WTC11 (cell line): ENCODE data around the gene SPOP.

Experiments used
- ATF1 ChIP-seq: sonication (generic); formaldehyde crosslinking; IDR thresholded peaks from 2 replicates; pipeline ENCODE4 v1.8.1; 2023; ENCODE audit warnings: mild to moderate bottlenecking, moderate library complexity, missing genetic modification reagents
- CTCF ChIP-seq: fragments of 200-600 bp; IDR thresholded peaks from 2 replicates; pipeline ENCODE4 v1.8.0; 2022; ENCODE audit warnings: antibody characterized with exemption
- FOXJ3 ChIP-seq: sonication (generic); formaldehyde crosslinking; IDR thresholded peaks from 2 replicates; pipeline ENCODE4 v1.9.0; 2021; ENCODE audit warnings: missing genetic modification reagents, mild to moderate bottlenecking, borderline replicate concordance
- JUN ChIP-seq: sonication (generic); formaldehyde crosslinking; IDR thresholded peaks from 2 replicates; pipeline ENCODE4 v1.8.0; 2023; ENCODE audit warnings: mild to moderate bottlenecking, missing genetic modification reagents
- NR3C1 ChIP-seq: sonication (generic); formaldehyde crosslinking; conservative IDR thresholded peaks from 2 replicates; pipeline ENCODE4 v1.8.1; 2023; ENCODE audit warnings: low read depth, mild to moderate bottlenecking, missing genetic modification reagents
- OVOL2 ChIP-seq: fragments of 250-450 bp; sonication (Bioruptor Pico); IDR thresholded peaks from 2 replicates; pipeline ENCODE4 v1.9.0; 2021; ENCODE audit warnings: mild to moderate bottlenecking, borderline replicate concordance
- SP1 ChIP-seq: sonication (generic); formaldehyde crosslinking; conservative IDR thresholded peaks from 2 replicates; pipeline ENCODE4 v1.8.1; 2022; ENCODE audit warnings: missing genetic modification reagents
- USF1 ChIP-seq: sonication (generic); formaldehyde crosslinking; IDR thresholded peaks from 2 replicates; pipeline ENCODE4 v1.8.0; 2022; ENCODE audit warnings: mild to moderate bottlenecking, missing genetic modification reagents
- USF2 ChIP-seq: sonication (generic); formaldehyde crosslinking; IDR thresholded peaks from 2 replicates; pipeline ENCODE4 v1.8.1; 2023; ENCODE audit warnings: mild to moderate bottlenecking, missing genetic modification reagents, moderate library complexity
- ZNF138 ChIP-seq: sonication (generic); formaldehyde crosslinking; conservative IDR thresholded peaks from 2 replicates; pipeline ENCODE4 v1.8.1; 2022; ENCODE audit warnings: mild to moderate bottlenecking, moderate library complexity, missing genetic modification reagents
- ZNF232 ChIP-seq: sonication (generic); formaldehyde crosslinking; IDR thresholded peaks from 2 replicates; pipeline ENCODE4 v1.8.0; 2022; ENCODE audit warnings: mild to moderate bottlenecking, missing genetic modification reagents
- ZNF317 ChIP-seq: sonication (generic); formaldehyde crosslinking; IDR thresholded peaks from 2 replicates; pipeline ENCODE4 v1.8.1; 2023; ENCODE audit warnings: low read depth, mild to moderate bottlenecking, moderate library complexity, missing genetic modification reagents, borderline replicate concordance
- TF ChIP-seq, protein P1 (sequence below): sonication (generic); formaldehyde crosslinking; conservative IDR thresholded peaks from 2 replicates; pipeline ENCODE4 v1.8.1; 2022; ENCODE audit warnings: mild to moderate bottlenecking, missing genetic modification reagents
- TF ChIP-seq, protein P2 (sequence below): sonication (generic); formaldehyde crosslinking; IDR thresholded peaks from 2 replicates; pipeline ENCODE4 v1.8.1; 2022; ENCODE audit warnings: mild to moderate bottlenecking, moderate library complexity, missing genetic modification reagents

GRCh38 chr17:49691677-49692191, 13.8 kb upstream of the SPOP start:
- TF ChIP-seq ZNF232 (CRISPR knock-in tag) = no peak
- TF ChIP-seq, protein P1, sequence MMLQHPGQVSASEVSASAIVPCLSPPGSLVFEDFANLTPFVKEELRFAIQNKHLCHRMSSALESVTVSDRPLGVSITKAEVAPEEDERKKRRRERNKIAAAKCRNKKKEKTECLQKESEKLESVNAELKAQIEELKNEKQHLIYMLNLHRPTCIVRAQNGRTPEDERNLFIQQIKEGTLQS (CRISPR knock-in tag) = no peak
- no peak for TF ChIP-seq ZNF317
- no peak for TF ChIP-seq FOXJ3 (CRISPR knock-in tag)
- no peak for TF ChIP-seq CTCF
- TF ChIP-seq ATF1 (CRISPR knock-in tag) = no peak
- TF ChIP-seq JUN (CRISPR knock-in tag) = no peak
- TF ChIP-seq ZNF138 (CRISPR knock-in tag) = no peak
- TF ChIP-seq SP1 (CRISPR knock-in tag) = no peak
- no peak for TF ChIP-seq OVOL2
- TF ChIP-seq NR3C1 = no peak
- TF ChIP-seq USF1 = no peak
- no peak for TF ChIP-seq USF2 (CRISPR knock-in tag)
- TF ChIP-seq, protein P2, sequence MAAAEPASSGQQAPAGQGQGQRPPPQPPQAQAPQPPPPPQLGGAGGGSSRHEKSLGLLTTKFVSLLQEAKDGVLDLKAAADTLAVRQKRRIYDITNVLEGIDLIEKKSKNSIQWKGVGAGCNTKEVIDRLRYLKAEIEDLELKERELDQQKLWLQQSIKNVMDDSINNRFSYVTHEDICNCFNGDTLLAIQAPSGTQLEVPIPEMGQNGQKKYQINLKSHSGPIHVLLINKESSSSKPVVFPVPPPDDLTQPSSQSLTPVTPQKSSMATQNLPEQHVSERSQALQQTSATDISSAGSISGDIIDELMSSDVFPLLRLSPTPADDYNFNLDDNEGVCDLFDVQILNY = no peak
